Measurements from ENCODE around the gene RXFP1.

Gene RXFP1

GRCh38 chr4:158625544-158625943 lies 103.9 kb downstream of the RXFP1 start:
- Histone ChIP-seq H3K9me3 (ENCODE audit: severe bottlenecking) (no peaks in the 10 kb centered on the region), H3K36me3 (ENCODE audit: low read depth) (no peaks in the 10 kb centered on the region), H3K4me1 (ENCODE audit: insufficient read depth, poor library complexity, severe bottlenecking) (no peaks in the 10 kb centered on the region), H3K27ac (ENCODE audit: poor library complexity, severe bottlenecking) (no peak overlapping the region), H3K27me3 (ENCODE audit: insufficient read depth, poor library complexity, severe bottlenecking) (no peaks in the 10 kb centered on the region), H3K4me3 (ENCODE audit: severe bottlenecking) (no peak overlapping the region)
- TF ChIP-seq CTCF (IDR thresholded peaks at IDR 0.05; ENCODE audit: poor library complexity, severe bottlenecking): no peak
- ATAC-seq (ENCODE audit: low read depth): no peak
- no peak for DNase-seq (ENCODE audit: low spot score)

DNA sequence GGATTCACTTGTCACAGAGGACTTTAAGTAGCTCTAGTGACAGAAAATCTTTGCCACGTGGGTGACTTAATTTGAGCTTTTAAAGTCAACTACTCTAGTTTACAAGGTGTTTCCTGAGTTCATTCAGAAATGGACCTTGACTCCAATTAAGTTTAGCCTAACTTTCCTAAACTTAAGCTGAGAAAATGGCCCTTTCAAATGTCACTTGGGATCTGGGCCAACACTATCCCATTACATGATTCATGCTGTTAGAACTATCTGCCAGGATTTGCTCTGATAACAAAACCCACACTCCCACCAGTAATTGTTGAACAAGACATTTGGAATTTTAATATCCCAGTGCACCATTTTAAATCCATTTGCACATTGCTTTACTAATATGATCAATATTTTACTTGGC lies 109.2 kb downstream of the RXFP1 start:
- no peak for TF ChIP-seq CTCF (IDR thresholded peaks at IDR 0.05; ENCODE audit: poor library complexity, severe bottlenecking)
- DNase-seq (ENCODE audit: low spot score): no peak

DNA sequence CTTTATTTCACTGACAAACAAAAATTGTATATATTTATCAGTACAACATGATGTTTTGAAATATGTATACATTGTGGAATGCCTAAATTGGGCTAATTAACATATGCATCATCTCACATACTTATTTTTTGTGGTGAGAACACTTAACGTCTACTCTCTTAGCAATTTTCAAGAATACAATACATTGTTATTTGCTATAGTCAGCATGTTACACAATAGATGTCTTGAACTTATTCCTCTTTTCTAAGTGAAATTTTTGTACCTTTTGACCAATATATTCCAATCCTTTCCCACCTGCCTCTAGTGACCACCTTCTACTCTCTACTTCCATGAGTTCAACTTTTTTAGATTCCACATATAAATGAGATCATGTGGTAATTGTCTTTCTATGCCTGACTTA lies 114.9 kb downstream of the RXFP1 start:
- H3K27me3 ChIP-seq (ENCODE audit: insufficient read depth, poor library complexity, severe bottlenecking): no peaks in the 10 kb centered on the region
- no peak for ATAC-seq (ENCODE audit: low read depth)
- H3K4me1 ChIP-seq (ENCODE audit: insufficient read depth, poor library complexity, severe bottlenecking): no peaks in the 10 kb centered on the region
- H3K4me3 ChIP-seq (ENCODE audit: severe bottlenecking): no peak overlapping the region
- no peak for TF ChIP-seq CTCF (IDR thresholded peaks at IDR 0.05; ENCODE audit: poor library complexity, severe bottlenecking)
- no peak for DNase-seq (ENCODE audit: low spot score)
- no peaks in the 10 kb centered on the region for H3K36me3 ChIP-seq (ENCODE audit: low read depth)
- H3K27ac ChIP-seq (ENCODE audit: poor library complexity, severe bottlenecking): no peak overlapping the region
- H3K9me3 ChIP-seq (ENCODE audit: severe bottlenecking): no peaks in the 10 kb centered on the region

More for the DNA sequence above, 109.2 kb downstream of the RXFP1 start:
- Histone ChIP-seq H3K9me3 (ENCODE audit: severe bottlenecking) (no peaks in the 10 kb centered on the region), H3K36me3 (ENCODE audit: low read depth) (no peaks in the 10 kb centered on the region), H3K27me3 (ENCODE audit: insufficient read depth, poor library complexity, severe bottlenecking) (no peaks in the 10 kb centered on the region), H3K27ac (ENCODE audit: poor library complexity, severe bottlenecking) (no peak overlapping the region), H3K4me3 (ENCODE audit: severe bottlenecking) (no peak overlapping the region), H3K4me1 (ENCODE audit: insufficient read depth, poor library complexity, severe bottlenecking) (no peaks in the 10 kb centered on the region)
- no peak for ATAC-seq (ENCODE audit: low read depth)

DNA sequence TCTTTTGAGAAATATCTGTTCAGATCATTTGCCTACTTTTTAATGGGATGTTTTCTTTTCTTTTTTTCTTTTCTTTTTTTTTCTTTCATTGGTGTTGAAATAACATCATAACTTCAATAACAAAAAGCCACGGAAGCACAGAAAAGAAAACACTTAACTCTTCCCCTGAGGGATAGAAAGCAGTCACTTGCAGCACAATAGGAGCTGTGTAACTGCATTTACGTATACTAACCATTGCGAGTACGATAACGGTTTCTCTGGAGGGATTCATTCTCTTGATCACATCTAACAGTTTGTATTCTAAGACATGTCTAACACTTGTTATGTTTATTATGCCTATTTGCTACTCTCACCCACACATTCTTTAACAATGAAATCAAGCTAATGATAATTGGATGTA lies 122.7 kb downstream of the RXFP1 start:
- DNase-seq (ENCODE audit: low spot score): no peak
- Histone ChIP-seq H3K9me3 (ENCODE audit: severe bottlenecking) (no peaks in the 10 kb centered on the region), H3K4me1 (ENCODE audit: insufficient read depth, poor library complexity, severe bottlenecking) (no peaks in the 10 kb centered on the region), H3K27ac (ENCODE audit: poor library complexity, severe bottlenecking) (no peak overlapping the region), H3K4me3 (ENCODE audit: severe bottlenecking) (no peak overlapping the region), H3K36me3 (ENCODE audit: low read depth) (no peaks in the 10 kb centered on the region), H3K27me3 (ENCODE audit: insufficient read depth, poor library complexity, severe bottlenecking) (no peaks in the 10 kb centered on the region)
- no peak for TF ChIP-seq CTCF (IDR thresholded peaks at IDR 0.05; ENCODE audit: poor library complexity, severe bottlenecking)
- ATAC-seq (ENCODE audit: low read depth): no peak

DNA sequence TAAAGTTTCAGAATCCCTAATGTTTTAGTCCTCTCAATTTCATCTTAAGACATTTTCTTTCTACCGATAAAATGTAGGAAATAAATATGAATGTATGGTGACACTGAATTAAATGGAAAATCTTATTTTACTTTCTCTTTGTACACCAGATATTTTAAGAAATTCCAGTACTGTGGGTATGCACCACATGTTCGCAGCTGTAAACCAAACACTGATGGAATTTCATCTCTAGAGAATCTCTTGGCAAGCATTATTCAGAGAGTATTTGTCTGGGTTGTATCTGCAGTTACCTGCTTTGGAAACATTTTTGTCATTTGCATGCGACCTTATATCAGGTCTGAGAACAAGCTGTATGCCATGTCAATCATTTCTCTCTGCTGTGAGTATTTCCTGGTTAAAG lies 123.1 kb downstream of the RXFP1 start:
- ATAC-seq (ENCODE audit: low read depth): no peak
- Histone ChIP-seq H3K4me3 (ENCODE audit: severe bottlenecking) (no peak overlapping the region), H3K27ac (ENCODE audit: poor library complexity, severe bottlenecking) (no peak overlapping the region), H3K9me3 (ENCODE audit: severe bottlenecking) (no peaks in the 10 kb centered on the region), H3K36me3 (ENCODE audit: low read depth) (no peaks in the 10 kb centered on the region), H3K27me3 (ENCODE audit: insufficient read depth, poor library complexity, severe bottlenecking) (no peaks in the 10 kb centered on the region), H3K4me1 (ENCODE audit: insufficient read depth, poor library complexity, severe bottlenecking) (no peaks in the 10 kb centered on the region)
- no peak for DNase-seq (ENCODE audit: low spot score)
- TF ChIP-seq CTCF (IDR thresholded peaks at IDR 0.05; ENCODE audit: poor library complexity, severe bottlenecking): no peak

Measured in RWPE2 (cell line).